H1 (cell line): Measurements from ENCODE around the gene APOL4. TPM values are rescaled to one million over a fixed set of nuclear protein-coding genes. Genes with fewer than 3 reads are reported as not detected.

Source experiments
- CTCF ChIA-PET: fragments of 300-600 bp; sonication (Branson Sonifier 250); formaldehyde crosslinking; loops from one replicate; lab custom pipeline; 2021; ENCODE audit not compliant: partially characterized antibody; lab: Charles Lee
- POLR2A ChIA-PET: fragments of 300-600 bp; sonication (Branson Sonifier 250); formaldehyde crosslinking; loops from one replicate; lab custom pipeline; 2021; ENCODE audit warnings: inconsistent platforms; ENCODE audit not compliant: partially characterized antibody; lab: Charles Lee
- DNase-seq, 2 experiments: peaks; one replicate each; pipeline versions ENCODE4 v3.0.0 to v3.0.0-alpha.2; 2010 to 2022; ENCODE audit warnings: low spot score in 2 of 2, low read depth in 1 of 2, mixed read lengths in 1 of 2
- FAIRE-seq: peaks from 2 replicates; lab custom pipeline; 2011; peaks lifted over from hg19 to GRCh38; lab: Jason Lieb, UNC
- H2AFZ ChIP-seq: 2 replicates; pipeline ENCODE4 v1.8.1; 2012; ENCODE audit warnings: low read length, inconsistent platforms
- H2AK5ac ChIP-seq: 2 replicates; pipeline ENCODE4 v1.6.1; 2013; ENCODE audit warnings: low read depth, low read length
- H2BK120ac ChIP-seq: replicated peaks from 2 replicates; pipeline ENCODE3; 2013; ENCODE audit warnings: low read depth, low read length, inconsistent platforms
- H2BK12ac ChIP-seq: 2 replicates; pipeline ENCODE4 v1.6.1; 2013; ENCODE audit warnings: low read depth, low read length
- H2BK15ac ChIP-seq: 2 replicates; pipeline ENCODE4 v1.6.1; 2013; ENCODE audit warnings: low read length
- H2BK20ac ChIP-seq: 2 replicates; pipeline ENCODE4 v1.6.1; 2013; ENCODE audit warnings: low read length
- H2BK5ac ChIP-seq: 2 replicates; pipeline ENCODE4 v1.6.1; 2013; ENCODE audit warnings: low read depth, low read length
- H3K14ac ChIP-seq: 2 replicates; pipeline ENCODE4 v1.6.1; 2013; ENCODE audit warnings: inconsistent platforms; ENCODE audit not compliant: insufficient read length
- H3K18ac ChIP-seq: 2 replicates; pipeline ENCODE4 v1.6.1; 2013; ENCODE audit warnings: low read length; ENCODE audit errors: extremely low read depth
- H3K23ac ChIP-seq: 2 replicates; pipeline ENCODE4 v1.6.1; 2013; ENCODE audit warnings: inconsistent platforms; ENCODE audit not compliant: insufficient read length
- H3K23me2 ChIP-seq: 2 replicates; pipeline ENCODE4 v1.6.1; 2013; ENCODE audit warnings: low read depth, low read length
- H3K27ac ChIP-seq: 2 replicates; pipeline ENCODE4 v1.6.1; 2011; ENCODE audit warnings: low read depth, low read length, inconsistent platforms
- H3K27me3 ChIP-seq, 4 experiments: replicated peaks in 1 of 4; 1 replicate in 1 of 4; 2 replicates in 3 of 4; pipeline versions ENCODE4 v1.6.1 to v1.8.1; 2011 to 2013; ENCODE audit warnings: low read length in 3 of 4, mild to moderate bottlenecking in 3 of 4, inconsistent platforms in 2 of 4, mixed read lengths in 2 of 4, moderate library complexity in 1 of 4; ENCODE audit not compliant: control insufficient read depth in 3 of 4, insufficient read depth in 3 of 4; ENCODE audit errors: extremely low read depth in 1 of 4
- H3K36me3 ChIP-seq, 4 experiments: 2 replicates each; pipeline versions ENCODE4 v1.6.1 to v1.8.1; 2011 to 2013; ENCODE audit warnings: mild to moderate bottlenecking in 4 of 4, low read length in 3 of 4, moderate library complexity in 2 of 4, control low read depth in 1 of 4, inconsistent platforms in 1 of 4; ENCODE audit not compliant: insufficient read depth in 4 of 4, control insufficient read depth in 2 of 4
- H3K4ac ChIP-seq: replicated peaks from 2 replicates; pipeline ENCODE3; 2013; ENCODE audit warnings: low read length, low read depth, mixed read lengths, inconsistent platforms; ENCODE audit not compliant: insufficient read length
- H3K4me1 ChIP-seq, 4 experiments: replicated peaks in 1 of 4; 1 replicate in 1 of 4; 2 replicates in 3 of 4; pipeline versions ENCODE4 v1.6.1 to v1.8.1; 2011 to 2013; ENCODE audit warnings: low read length in 3 of 4, inconsistent platforms in 2 of 4, mixed read lengths in 1 of 4; ENCODE audit not compliant: insufficient read depth in 4 of 4, control insufficient read depth in 3 of 4
- H3K4me2 ChIP-seq, 2 experiments: 2 replicates each; pipeline versions ENCODE4 v1.6.1 to v1.8.1; 2011 to 2013; ENCODE audit warnings: low read depth in 2 of 2, low read length in 2 of 2, control low read depth in 1 of 2, inconsistent platforms in 1 of 2, mild to moderate bottlenecking in 1 of 2; ENCODE audit not compliant: insufficient read depth in 1 of 2
- H3K4me3 ChIP-seq, 4 experiments: fragments of 200-600, 300-600 bp in 1 of 4; sonication (generic), shearing (Covaris generic), sonication (Bioruptor Twin) in 1 of 4; 2 replicates each; pipeline versions ENCODE4 v1.5.1 to v1.8.1; 2011 to 2016; ENCODE audit warnings: low read length in 4 of 4, low read depth in 3 of 4, control low read depth in 2 of 4, inconsistent platforms in 2 of 4, mild to moderate bottlenecking in 2 of 4, mixed read lengths in 1 of 4, moderate library complexity in 1 of 4; ENCODE audit not compliant: insufficient read depth in 2 of 4; ENCODE audit errors: extremely low read depth in 1 of 4
- H3K56ac ChIP-seq: replicated peaks from 2 replicates; pipeline ENCODE3; 2013; ENCODE audit warnings: low read depth, mild to moderate bottlenecking, mixed read lengths, low read length, inconsistent platforms; ENCODE audit not compliant: insufficient read length
- H3K79me1 ChIP-seq: 2 replicates; pipeline ENCODE4 v1.6.1; 2013; ENCODE audit warnings: low read depth, low read length, control low read depth
- H3K79me2 ChIP-seq, 2 experiments: 2 replicates each; pipeline versions ENCODE4 v1.6.1 to v1.8.1; 2012 to 2013; ENCODE audit warnings: low read length in 2 of 2, mild to moderate bottlenecking in 2 of 2, inconsistent platforms in 1 of 2; ENCODE audit not compliant: insufficient read depth in 2 of 2, control insufficient read depth in 1 of 2
- H3K9ac ChIP-seq, 4 experiments: replicated peaks in 1 of 4; 1 replicate in 1 of 4; 2 replicates in 3 of 4; pipeline versions ENCODE4 v1.6.1 to v1.8.1; 2011 to 2013; ENCODE audit warnings: low read depth in 3 of 4, low read length in 3 of 4, control low read depth in 2 of 4, mild to moderate bottlenecking in 2 of 4, moderate library complexity in 2 of 4, inconsistent platforms in 1 of 4; ENCODE audit errors: extremely low read depth in 1 of 4
- H3K9me3 ChIP-seq, 2 experiments: 2 replicates each; pipeline versions ENCODE4 v1.6.1 to v1.8.1; 2012 to 2013; ENCODE audit warnings: mild to moderate bottlenecking in 2 of 2, moderate library complexity in 2 of 2, control low read depth in 1 of 2, inconsistent platforms in 1 of 2, low read depth in 1 of 2, low read length in 1 of 2, mixed read lengths in 1 of 2; ENCODE audit not compliant: insufficient read depth in 2 of 2
- H4K20me1 ChIP-seq, 2 experiments: replicated peaks in 1 of 2; 2 replicates each; pipeline versions ENCODE3 to v1.8.1; 2011 to 2013; ENCODE audit warnings: inconsistent platforms in 2 of 2, low read length in 2 of 2, mild to moderate bottlenecking in 1 of 2; ENCODE audit not compliant: insufficient read depth in 2 of 2, control insufficient read depth in 1 of 2
- H4K5ac ChIP-seq: 2 replicates; pipeline ENCODE4 v1.6.1; 2013; ENCODE audit warnings: low read length, low read depth, mixed read lengths, inconsistent platforms; ENCODE audit not compliant: insufficient read length
- H4K8ac ChIP-seq: 2 replicates; pipeline ENCODE4 v1.8.0; 2013; ENCODE audit warnings: mild to moderate bottlenecking, moderate library complexity, low read length, inconsistent platforms; ENCODE audit not compliant: insufficient read depth; ENCODE audit errors: extremely low read depth
- H4K91ac ChIP-seq: replicated peaks from 2 replicates; pipeline ENCODE3; 2013; ENCODE audit warnings: low read length, mixed read lengths, inconsistent platforms; ENCODE audit not compliant: insufficient read length
- POLR2AphosphoS5 ChIP-seq: IDR thresholded peaks from 2 replicates; pipeline ENCODE4 v1.6.1; 2011; ENCODE audit warnings: low read depth, low read length
- RAD21 ChIP-seq, 2 experiments: IDR thresholded peaks in 1 of 2; conservative IDR thresholded peaks in 1 of 2; 2 replicates each; pipeline ENCODE4 v1.6.1; 2011; ENCODE audit warnings: low read depth in 2 of 2, low read length in 2 of 2, improper control_type of control experiment in 1 of 2, inconsistent platforms in 1 of 2, mild to moderate bottlenecking in 1 of 2, moderate library complexity in 1 of 2
- RFX5 ChIP-seq: IDR thresholded peaks from 2 replicates; pipeline ENCODE4 v1.6.1; 2011; ENCODE audit warnings: low read depth, low read length, improper control_type of control experiment, borderline replicate concordance
- SIRT6 ChIP-seq: IDR thresholded peaks from one replicate; pipeline ENCODE4 v1.7.1; 2012; ENCODE audit warnings: low read length, inconsistent platforms
- SRF ChIP-seq: IDR thresholded peaks from 2 replicates; pipeline ENCODE4 v1.6.1; 2011; ENCODE audit warnings: mild to moderate bottlenecking, low read depth, low read length, moderate library complexity
- WGBS, 2 experiments: shearing (Covaris generic) in 1 of 2; methylation state at CpG; one replicate each; pipeline versions ENCODE4 v1.1.6 to v1.1.7; 2013 to 2015; ENCODE audit warnings: low lambda C conversion rate in 2 of 2, mixed read lengths in 2 of 2, inconsistent platforms in 1 of 2, low coverage in 1 of 2, missing lambda C conversion rate in 1 of 2; ENCODE audit not compliant: insufficient replicate concordance in 2 of 2, insufficient coverage in 1 of 2, insufficient read length in 1 of 2; ENCODE audit errors: extremely low coverage in 1 of 2, missing lambda C conversion rate in 1 of 2; 5-methylcytosine and 5-hydroxymethylcytosine counted together
- polyA plus RNA-seq, 7 experiments: library from polyadenylated mRNA; depleted of rRNA in 3 of 7; stranded (reverse) in 5 of 7; unstranded in 2 of 7; fragments of >200 nt in 5 of 7; fragments of 200-250 nt in 2 of 7; gene quantifications; 1 replicate in 5 of 7; 2 replicates in 1 of 7; 4 replicates in 1 of 7; pipeline versions ENCODE4 v1.2.1 to v1.2.3, GENCODE V29; 2011 to 2013; ENCODE audit warnings: missing spikeins in 2 of 7, mixed read lengths in 2 of 7
- total RNA-seq: library from RNA; stranded (reverse); fragmentation: NEBNext Ultra II Directional; extraction: Animal tissue kit (Norgen Biotek cat#: 25700); gene quantifications from 2 replicates; pipeline ENCODE4 v1.2.1, GENCODE V29; 2021

The APOL4 gene
- total and polyA plus RNA-seq, 2 of the 8 experiments (the other 6 are each of a cell fraction or from before 2014, with no cell fraction given), result 0.02 TPM; not detected in 1

- Histone ChIP-seq H3K4me3 (no peak overlapping the region; a peak in 1 of 8 replicates), H2AK5ac (no peak overlapping the region), H3K56ac (no peak overlapping the region), H2BK15ac (no peak overlapping the region), H2BK20ac (no peak overlapping the region), H3K4me2 (peak overlapping the region; percentile 2 to 40; a peak in 2 of 4 replicates), H3K4ac (no peak overlapping the region), H3K9ac (peak overlapping the region in 1 of 4 experiments; percentile 44; a peak in 1 of 7 replicates), H3K27me3 (peaks cover 0 to 2% (median 0%) of the 10 kb centered on the region in 4 experiments; a peak in 1 of 7 replicates), H3K23me2 (no peaks in the 10 kb centered on the region), H3K4me1 (peaks cover 0 to 3% (median 0%) of the 10 kb centered on the region in 4 experiments; a peak in 1 of 7 replicates), H3K27ac (no peak overlapping the region), H3K9me3 (no peaks in the 10 kb centered on the region), H2AFZ (peak overlapping the region; percentile 98), H4K91ac (no peak overlapping the region), H3K36me3 (no peaks in the 10 kb centered on the region), H4K5ac (no peak overlapping the region), H2BK12ac (no peak overlapping the region), H3K18ac (no peak overlapping the region), H2BK5ac (no peak overlapping the region), H4K20me1 (no peaks in the 10 kb centered on the region), H2BK120ac (no peak overlapping the region), H3K79me1 (no peaks in the 10 kb centered on the region), H3K14ac (no peak overlapping the region), H3K23ac (no peak overlapping the region), H4K8ac (no peak overlapping the region), H3K79me2 (no peaks in the 10 kb centered on the region)
- POLR2A ChIA-PET, result no interaction called here
- DNase-seq, result no peak
- FAIRE-seq, result peak; percentile 92
- TF ChIP-seq RAD21 (IDR thresholded peaks at IDR 0.05 in 1 of 2, conservative IDR thresholded peaks at IDR 0.05 in 1 of 2; ENCODE audit: low read depth in 2 of 2, low read length in 2 of 2), result no peak
- TF ChIP-seq POLR2AphosphoS5, result 0 out of 2 replicates have a peak, but pooled peaks have one; percentile 38
- no peak for TF ChIP-seq SIRT6
- no peak for TF ChIP-seq SRF
- TF ChIP-seq RFX5, result no peak
- CTCF ChIA-PET, result interaction anchor here (0.6 to 4.0 kb wide), 10 partner anchors 12 to 266 kb away, joined by 3 to 13 read pairs (median 4); partner anchors contain the start of genes APOL2 and APOL4
- 77% methylated on average over 9 of the region's 9 CpGs; no CpG with 5 or more reads in 1 of the 2 experiments for whole genome bisulfite sequencing, 2 experiments
Observed at GRCh38 chr22:36220451-36220921, 18.9 kb upstream of the APOL4 start.
